Central memory CD8-positive, alpha-beta T cell (primary cell): ENCODE data around the gene ANO1.

Source experiments
- ATAC-seq: fragments of 150-1000 bp; cut with Tn5 transposase; replicated peaks from 2 replicates; pipeline ENCODE4 v1.10.0; 2022; ENCODE audit warnings: mild to moderate bottlenecking, moderate FRiP score, moderate number of reproducible peaks; ENCODE audit not compliant: poor library complexity, severe bottlenecking; ENCODE audit errors: extremely low read depth
- DNase-seq, 2 donors: peaks; one replicate each; pipeline ENCODE4 v3.0.0; 2021; ENCODE audit warnings: low spot score in 2 of 2
- H3K27ac Mint-ChIP-seq: one replicate; pipeline ENCODE4 v1.8.0; 2022; ENCODE audit warnings: low read depth, mild to moderate bottlenecking, moderate library complexity, mixed read lengths
- H3K27me3 Mint-ChIP-seq: one replicate; pipeline ENCODE4 v1.8.0; 2022; ENCODE audit warnings: mixed read lengths
- H3K36me3 Mint-ChIP-seq: one replicate; pipeline ENCODE4 v1.8.0; 2022; ENCODE audit warnings: mild to moderate bottlenecking, moderate library complexity, mixed read lengths; ENCODE audit not compliant: insufficient read depth
- H3K4me1 Mint-ChIP-seq: one replicate; pipeline ENCODE4 v1.8.0; 2022; ENCODE audit warnings: mixed read lengths
- H3K4me3 Mint-ChIP-seq: one replicate; pipeline ENCODE4 v1.8.0; 2022; ENCODE audit warnings: mild to moderate bottlenecking, moderate library complexity, mixed read lengths
- H3K9me3 Mint-ChIP-seq: one replicate; pipeline ENCODE4 v1.8.0; 2022; ENCODE audit warnings: mixed read lengths

The ANO1 gene

DNA sequence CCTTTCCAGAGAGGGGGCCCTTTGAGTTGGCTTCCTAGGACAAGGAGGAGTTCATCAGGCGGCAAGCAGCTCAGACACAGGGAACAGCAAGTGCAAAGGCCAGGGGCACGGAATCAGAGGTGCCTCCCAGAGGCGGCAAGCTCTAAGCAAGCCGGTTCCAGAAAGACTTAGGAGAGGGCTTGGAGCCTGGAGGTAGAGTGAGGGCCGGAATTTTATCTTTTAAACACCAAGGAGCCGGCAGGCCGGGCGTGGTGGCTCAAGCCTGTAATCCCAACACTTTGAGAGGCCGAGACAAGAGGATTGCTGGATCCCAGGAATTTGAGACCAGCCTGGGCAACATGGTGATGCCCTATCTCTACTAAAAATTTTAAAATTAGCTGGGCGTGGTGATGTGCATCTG, 151.6 kb downstream of the ANO1 start:
- no peaks in the 10 kb centered on the region for H3K36me3 Mint-ChIP-seq
- no peak for ATAC-seq

DNA sequence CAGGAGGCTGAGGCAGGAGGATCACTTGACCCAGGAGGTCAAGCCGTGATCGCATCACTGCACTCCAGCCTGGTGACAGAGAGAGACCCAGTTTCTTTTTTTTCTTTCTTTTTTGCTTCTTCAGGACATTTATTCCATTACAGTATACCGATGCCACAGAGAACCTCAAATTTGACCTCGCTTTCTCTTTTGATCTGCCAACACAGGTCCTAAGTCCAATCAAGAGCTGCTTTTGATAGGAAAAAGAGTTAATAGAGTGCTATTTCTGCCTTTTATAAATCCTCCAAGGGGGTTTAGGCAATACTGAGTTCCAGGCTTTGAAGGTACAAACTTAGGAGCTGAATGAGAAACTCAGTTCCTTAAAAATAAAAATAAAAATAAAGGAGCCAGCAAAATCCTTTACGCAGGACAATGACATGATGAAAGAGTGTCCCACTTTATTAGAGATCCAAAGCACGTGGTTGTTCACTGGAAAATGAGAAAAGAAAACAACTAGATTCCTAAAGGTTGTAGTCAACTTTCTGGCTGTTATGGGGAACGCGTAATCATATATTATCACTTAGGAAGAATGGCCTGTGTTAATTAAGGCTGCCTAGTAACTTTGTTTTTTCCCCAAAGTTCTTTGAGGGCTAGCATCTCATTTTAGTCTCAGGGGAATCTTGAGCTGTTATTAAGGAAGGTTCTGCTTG, 152.2 kb downstream of the ANO1 start:
- Mint-ChIP-seq H3K4me3 (no peak overlapping the region), H3K36me3 (no peaks in the 10 kb centered on the region), H3K9me3 (no peaks in the 10 kb centered on the region)

More for the DNA sequence above, 151.6 kb downstream of the ANO1 start:
- no peak overlapping the region for H3K27ac Mint-ChIP-seq
- DNase-seq: no peak
- H3K4me1 Mint-ChIP-seq: no peaks in the 10 kb centered on the region
- H3K4me3 Mint-ChIP-seq: no peak overlapping the region
- peaks cover 37% of the 10 kb centered on the region for H3K27me3 Mint-ChIP-seq
- H3K9me3 Mint-ChIP-seq: no peaks in the 10 kb centered on the region

DNA sequence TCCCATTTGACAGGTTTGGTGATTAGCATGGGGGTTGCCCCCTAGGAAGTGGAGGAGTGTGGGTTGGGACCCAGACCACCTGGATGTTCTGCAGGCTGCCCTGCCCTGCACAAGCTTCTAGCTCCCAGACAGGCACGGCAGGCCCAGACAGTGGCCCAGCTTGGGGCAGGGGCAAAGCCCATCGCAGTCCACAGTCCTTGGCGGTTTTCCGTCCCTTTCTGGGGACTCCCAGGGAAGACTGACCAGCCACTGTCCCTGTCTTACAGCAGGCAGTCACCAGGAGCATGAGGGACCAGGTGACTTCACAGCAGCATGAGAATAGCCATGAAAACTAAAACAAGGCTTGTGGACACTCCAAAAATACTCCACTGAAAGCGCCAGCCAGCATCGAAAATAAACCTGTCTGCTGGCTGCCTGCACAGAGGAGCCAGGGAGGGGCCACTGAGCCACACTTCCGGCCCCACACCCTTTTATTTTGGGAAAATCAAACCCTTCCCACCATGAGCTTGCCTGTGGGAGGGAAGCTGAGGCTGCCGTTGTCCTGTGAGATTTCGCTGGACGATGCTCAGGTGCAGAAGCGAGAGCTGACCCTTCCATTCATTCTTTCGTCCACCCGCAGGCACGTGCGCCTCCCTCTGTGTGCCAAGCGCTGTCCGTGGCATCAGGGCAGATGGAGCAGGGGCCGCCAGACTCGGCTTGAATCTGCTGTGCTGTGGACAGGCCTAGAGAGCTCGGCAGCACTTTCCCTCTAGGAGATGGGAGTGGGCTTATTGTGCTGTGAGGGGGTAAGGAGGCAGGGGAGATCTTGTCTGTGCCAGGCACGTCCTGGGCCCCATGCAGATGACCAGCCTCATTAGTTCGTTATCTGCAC, 153.0 kb downstream of the ANO1 start:
- no peaks in the 10 kb centered on the region for H3K4me1 Mint-ChIP-seq
- H3K4me3 Mint-ChIP-seq: no peak overlapping the region
- H3K36me3 Mint-ChIP-seq: no peaks in the 10 kb centered on the region
- no peak for DNase-seq
- no peak for ATAC-seq
- peaks cover 29% of the 10 kb centered on the region for H3K27me3 Mint-ChIP-seq
- H3K9me3 Mint-ChIP-seq: no peaks in the 10 kb centered on the region
- H3K27ac Mint-ChIP-seq: no peak overlapping the region

More for the DNA sequence above, 152.2 kb downstream of the ANO1 start:
- Mint-ChIP-seq H3K27me3 (peaks cover 31% of the 10 kb centered on the region), H3K27ac (no peak overlapping the region), H3K4me1 (no peaks in the 10 kb centered on the region)
- ATAC-seq (no peak), DNase-seq (no peak)

DNA sequence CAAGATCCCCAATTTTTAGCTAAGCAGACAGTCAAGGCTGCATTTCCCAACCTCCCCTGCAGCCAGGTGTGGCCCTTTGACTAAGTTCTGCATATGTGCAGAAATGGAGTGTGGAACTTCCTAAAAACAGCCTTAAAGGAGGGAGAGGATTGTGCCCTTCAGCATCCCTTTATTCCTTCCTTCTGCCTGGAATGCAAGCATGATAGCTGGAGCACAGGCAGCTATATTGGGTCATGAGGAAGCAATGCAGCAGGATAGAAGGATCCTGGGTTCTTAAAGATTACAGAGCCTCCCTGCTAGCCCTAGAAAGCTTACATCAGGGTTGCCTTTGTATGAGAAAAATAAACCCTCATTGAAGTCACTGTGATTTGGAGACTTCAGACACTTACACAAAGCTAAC, 154.9 kb downstream of the ANO1 start:
- DNase-seq (no peak), ATAC-seq (no peak)
- Mint-ChIP-seq H3K36me3 (no peaks in the 10 kb centered on the region), H3K9me3 (no peaks in the 10 kb centered on the region), H3K27ac (no peak overlapping the region), H3K4me3 (no peak overlapping the region), H3K4me1 (no peaks in the 10 kb centered on the region), H3K27me3 (peaks cover 29% of the 10 kb centered on the region)

DNA sequence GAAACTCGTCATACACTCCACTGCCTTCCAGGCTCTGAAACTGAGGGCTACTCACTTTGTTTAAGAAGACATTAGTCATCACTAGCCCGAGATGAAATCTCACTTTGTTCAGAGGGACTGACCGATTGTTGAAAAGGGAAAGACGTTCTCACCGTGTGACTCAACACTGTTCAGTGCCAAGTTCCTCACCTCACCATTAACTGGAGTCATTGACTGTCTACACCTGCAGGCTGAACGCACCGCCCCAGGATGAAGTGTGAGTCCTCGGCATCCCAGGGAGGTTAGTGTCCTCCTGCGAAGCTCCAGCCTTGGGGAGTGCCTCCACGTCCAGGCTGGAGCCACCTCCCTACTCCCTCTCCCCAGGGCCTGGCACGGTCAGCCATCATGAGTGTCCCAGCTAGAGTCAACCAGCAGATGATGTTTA, 155.4 kb downstream of the ANO1 start:
- no peak for ATAC-seq

DNA sequence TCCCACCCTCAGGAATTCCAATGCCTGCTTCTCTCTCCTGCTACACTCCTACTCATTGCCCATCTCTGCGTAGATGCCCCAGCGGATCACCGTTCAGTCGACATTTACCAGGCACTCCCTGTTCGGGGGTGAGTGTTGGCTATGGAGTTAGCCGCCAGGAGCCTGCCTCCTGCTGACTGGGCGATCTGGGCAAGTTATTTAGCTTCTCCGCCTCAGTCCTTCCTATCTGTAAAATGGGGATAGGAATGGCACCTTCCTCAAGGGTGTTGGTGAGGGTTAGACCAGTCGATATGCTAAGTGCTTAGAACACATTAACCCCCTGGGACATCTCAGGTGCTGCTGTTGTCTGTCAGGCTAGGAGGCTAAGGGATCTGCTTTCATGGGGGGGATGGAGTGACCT, 155.8 kb downstream of the ANO1 start:
- H3K36me3 Mint-ChIP-seq: no peaks in the 10 kb centered on the region
- peaks cover 29% of the 10 kb centered on the region for H3K27me3 Mint-ChIP-seq
- no peak for DNase-seq
- no peak for ATAC-seq
- no peak overlapping the region for H3K27ac Mint-ChIP-seq
- no peaks in the 10 kb centered on the region for H3K4me1 Mint-ChIP-seq
- H3K4me3 Mint-ChIP-seq: no peak overlapping the region
- no peaks in the 10 kb centered on the region for H3K9me3 Mint-ChIP-seq

More for the DNA sequence above, 155.4 kb downstream of the ANO1 start:
- Mint-ChIP-seq H3K36me3 (no peaks in the 10 kb centered on the region), H3K4me3 (no peak overlapping the region), H3K27me3 (peaks cover 29% of the 10 kb centered on the region), H3K9me3 (no peaks in the 10 kb centered on the region), H3K27ac (no peak overlapping the region), H3K4me1 (no peaks in the 10 kb centered on the region)
- no peak for DNase-seq
